HG03196 (cell line): ENCODE results near the gene NAALAD2.
"Not testable (repeated sequence)": the region's sequence is repeated elsewhere in the genome, so short reads cannot be mapped to it uniquely, and the experiment has no call there.

Experiments used
- ATAC-seq: cut with Tn5 transposase; IDR thresholded peaks from one replicate; pipeline ENCODE4 v1.9.1; 2021; ENCODE audit not compliant: unreplicated experiment

NAALAD2 gene

DNA sequence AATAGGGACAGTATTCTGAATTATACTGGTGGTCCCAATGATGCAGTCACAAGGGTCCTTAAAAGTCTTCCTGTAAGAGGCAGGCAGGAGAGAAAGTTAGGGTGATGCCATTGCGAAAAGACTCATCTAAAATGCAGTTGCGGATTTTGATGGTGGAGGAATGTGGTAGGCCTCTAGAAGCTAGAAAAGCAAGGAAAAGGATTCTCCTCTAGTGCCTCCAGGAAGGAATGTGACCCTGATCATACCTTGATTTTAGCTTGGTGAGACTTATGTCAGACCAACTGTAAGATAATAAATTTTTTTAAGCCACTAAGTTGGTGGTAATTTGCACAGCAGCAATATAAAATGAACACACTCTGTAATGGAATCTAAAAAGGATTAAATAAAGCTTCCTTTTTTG lies 54.5 kb downstream of the NAALAD2 start:
- ATAC-seq = no peak

DNA sequence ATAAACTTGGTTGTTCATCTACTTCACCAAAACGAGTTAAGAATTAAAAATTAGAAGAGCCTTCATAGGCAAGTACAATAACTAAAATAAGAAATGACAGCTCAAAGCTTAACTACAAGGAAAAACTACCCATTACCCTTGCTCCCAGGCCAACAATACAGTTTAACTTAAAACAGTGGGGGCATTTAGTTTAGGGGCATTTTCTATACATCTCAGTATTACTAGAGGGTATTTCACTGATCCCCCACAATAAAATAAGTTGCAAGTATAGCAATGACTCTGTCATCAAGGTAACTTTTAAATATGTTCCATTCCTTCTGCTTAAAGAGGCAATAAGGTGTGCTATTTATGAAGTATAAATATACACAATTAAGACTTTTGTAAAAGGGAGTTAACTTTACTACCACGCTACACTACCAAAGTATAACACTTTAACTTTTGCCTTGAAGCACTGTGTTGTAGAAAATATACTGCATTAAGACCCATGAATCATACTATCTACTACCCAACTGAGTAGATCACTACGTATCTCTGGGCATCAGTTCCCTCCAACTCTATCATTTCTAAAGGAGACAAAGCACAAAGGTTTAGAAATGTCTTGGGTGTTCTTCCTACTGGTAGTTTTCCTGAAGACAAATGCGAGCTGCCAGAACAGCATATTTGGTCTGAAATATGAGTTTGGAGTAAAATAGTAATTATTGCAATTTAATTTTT lies 58.6 kb downstream of the NAALAD2 start:
- ATAC-seq = no peak

DNA sequence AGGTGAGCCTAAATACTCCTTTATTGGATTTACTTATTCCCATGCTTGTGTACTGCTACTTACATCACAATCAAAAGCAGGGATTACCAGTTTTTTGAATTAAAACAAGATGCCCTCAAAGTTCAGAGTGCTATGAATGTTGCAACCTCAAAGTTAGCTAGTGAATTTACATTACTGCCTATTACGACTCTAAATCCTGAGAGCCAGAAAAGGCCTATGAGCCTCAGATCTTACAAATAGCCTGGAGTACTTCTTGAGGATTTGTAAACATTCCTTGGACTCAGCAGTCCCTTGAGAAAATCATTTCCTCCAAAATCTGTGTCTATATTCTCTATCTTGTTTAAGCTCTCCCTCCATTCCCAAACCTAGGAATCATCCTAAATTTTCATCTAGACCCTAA lies 62.9 kb downstream of the NAALAD2 start:
- ATAC-seq = no peak

DNA sequence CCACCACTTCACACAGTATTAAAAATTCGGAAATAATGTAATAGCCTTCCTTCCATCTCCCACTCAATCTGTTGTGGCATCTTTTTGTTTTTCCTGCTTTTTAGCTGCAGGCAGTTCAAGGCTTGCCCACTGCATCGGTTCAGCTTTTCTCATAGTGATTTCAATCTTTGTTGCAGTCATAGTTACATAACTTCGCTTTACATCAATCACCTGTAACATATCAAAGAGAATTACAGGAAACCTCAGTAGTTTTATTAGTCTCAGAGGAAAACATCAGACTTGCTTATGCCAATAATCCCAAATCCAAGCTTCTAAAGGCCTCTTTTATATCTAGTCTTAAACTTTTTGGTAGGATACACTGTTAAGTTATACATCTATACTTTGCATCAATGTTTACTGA lies 67.9 kb downstream of the NAALAD2 start:
- no peak for ATAC-seq

DNA sequence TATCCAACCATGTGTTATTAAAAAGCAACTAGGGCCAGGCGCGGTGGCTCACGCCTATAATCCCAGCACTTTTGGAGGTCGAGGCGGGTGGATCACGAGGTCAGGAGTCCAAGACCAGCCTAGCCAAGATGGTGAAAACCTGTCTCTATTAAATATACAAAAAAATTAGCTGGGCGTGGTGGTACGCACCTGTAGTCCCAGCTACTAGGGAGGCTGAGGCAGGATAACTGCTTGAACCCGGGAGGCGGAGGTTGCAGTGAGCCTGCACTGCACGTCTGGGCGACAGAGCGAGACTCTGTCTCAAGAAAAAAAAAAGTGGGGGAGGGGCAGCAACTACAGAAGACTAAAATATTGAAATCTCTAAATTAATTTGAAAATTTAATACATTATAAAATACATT lies 69.9 kb downstream of the NAALAD2 start:
- ATAC-seq = no peak

DNA sequence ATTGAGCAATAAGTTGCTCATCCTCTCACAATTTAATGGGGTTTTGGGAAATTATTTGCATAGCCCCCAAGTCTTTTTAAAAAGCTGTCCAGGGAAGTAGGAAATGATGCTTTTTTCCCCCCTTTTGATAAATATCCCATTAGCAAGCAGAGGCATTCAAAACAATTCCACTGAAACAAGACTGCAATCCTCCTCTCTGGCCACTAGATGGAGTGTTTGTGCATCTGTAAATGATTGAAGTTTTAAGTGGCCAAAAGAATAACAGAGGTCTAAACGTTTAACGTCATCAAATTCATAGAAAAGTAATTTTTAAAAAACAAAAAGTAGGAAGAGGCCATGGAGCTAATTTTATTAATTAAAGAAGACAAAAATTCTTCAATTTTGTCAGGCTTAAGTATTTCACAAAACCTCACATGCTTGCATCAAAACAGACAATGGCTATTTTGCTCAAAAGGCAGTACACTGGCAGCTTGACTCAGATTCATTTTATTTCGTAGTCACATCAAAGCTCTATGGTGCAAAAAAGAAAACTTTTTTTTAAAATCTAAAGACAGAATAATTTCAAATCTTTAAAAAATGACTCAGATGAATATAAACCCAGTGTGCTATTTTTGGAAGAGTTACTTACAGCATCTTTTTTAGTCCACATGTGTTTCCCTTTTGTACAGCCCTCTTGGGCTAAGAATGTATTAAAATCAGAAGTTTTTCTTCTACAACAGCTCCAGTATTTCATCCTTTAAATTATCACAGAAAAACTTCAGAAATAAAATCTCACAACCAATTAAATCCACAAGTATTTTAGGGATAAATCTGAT lies 70.6 kb downstream of the NAALAD2 start:
- no peak for ATAC-seq

DNA sequence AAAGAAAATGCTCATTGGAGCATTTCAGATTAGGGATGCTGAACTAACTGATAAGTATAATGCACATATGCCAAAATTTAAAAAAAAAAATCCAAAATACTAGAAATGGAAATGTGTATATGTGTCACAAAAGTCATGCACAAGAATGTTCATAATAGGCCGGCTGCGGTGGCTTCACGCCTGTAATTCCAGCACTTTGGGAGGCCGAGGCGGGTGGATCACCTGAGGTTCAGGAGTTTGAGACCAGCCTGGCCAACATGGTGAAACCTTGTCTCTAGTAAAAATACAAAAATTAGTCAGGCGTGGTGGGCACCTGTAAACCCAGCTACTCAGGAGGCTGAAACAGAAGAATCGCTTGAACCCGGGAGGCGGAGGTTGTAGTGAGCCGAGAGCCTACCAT lies 73.5 kb downstream of the NAALAD2 start:
- not testable (repeated sequence) for ATAC-seq

DNA sequence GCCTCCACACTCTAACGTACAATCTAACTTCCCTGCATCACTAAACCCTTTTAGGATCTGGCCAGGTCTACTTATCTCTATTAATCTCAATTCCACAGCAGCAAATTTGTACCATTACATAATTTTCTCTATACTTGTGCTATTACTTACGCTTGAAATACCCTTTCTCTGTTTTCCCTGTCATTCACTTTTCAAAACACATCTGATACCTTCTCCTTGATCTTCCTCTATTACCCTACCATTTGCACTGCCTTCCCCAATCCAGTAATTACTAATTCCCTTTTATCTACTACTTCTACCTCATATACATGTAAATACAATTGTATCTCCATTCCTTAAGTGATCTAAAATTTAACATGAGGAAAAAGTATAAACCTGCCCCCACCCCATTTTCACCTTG lies 74.4 kb downstream of the NAALAD2 start:
- ATAC-seq = no peak

DNA sequence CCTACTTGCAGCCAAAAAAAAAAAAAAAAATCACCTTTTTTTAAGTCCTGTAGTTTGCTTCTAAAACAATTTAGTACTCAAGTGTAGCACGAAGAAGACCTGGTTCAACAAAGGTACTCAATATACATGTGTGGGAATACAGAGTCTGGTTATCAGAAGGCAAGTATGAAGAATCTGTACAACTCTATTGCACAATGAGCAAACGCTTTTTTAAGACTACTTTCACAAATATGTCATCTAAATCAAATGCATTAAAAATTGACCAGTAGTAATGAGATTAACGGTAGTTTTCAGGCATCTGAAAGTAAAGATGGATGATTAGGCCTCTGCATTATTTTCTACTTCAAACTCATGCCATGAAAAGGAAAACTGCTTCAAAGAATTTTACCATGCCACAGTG lies 78.9 kb downstream of the NAALAD2 start:
- ATAC-seq = no peak

DNA sequence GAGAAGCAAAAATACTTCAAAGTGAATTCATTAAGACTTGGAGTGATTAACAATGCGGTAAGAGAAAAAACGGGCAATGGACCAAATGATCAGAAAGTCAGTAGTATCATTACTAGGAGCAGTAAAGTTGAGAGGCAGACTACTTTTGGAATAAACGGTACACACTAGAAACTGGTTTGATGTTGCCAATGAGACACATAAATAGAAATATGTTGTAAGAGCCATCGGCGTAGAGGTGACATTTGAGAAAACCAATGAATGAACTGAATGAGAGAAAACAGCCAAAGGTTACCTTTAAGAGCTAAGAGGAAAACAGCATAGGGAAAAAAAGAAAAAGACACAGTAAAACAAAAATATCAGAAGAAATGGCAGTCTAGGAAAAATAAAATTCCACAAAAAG lies 82.1 kb downstream of the NAALAD2 start:
- no peak for ATAC-seq

DNA sequence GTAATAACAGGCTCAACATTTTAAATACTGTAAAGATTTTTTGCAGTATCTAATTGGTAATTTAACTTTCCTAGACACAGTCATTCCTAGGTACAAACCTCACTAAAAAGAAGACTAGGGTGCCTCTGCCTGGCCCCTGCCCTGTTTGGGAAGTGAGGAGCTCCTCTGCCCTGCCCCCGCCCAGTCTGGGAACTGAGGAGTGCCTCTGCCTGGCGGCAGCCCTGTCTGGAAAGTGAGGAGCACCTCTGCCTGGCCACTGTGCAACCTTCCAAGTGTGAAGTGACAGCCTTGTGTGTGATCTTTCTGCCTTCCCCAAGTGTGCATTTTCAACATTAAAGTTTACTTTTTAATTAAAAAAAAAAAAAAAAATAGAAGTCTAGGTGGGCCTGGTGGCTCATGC lies 84.1 kb downstream of the NAALAD2 start:
- no peak for ATAC-seq

DNA sequence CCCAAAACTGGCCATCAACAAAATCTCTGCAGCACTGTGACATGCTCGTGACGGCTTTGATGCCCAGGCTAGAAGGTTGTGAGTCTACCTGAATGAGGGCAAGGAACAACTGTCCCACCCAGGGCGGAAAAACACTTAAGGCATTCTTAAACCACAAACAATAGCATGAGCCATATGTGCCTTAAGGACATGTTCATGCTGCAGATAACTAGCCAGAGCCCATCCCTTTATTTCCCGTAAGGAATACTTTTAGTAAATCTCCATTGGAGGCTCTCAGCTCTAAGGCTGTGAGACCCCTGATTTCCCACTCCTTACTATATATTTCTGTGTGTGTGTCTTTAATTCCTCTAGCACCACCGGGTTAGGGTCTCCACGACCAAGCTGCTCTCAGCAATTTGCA lies 85.0 kb downstream of the NAALAD2 start:
- no peak for ATAC-seq

DNA sequence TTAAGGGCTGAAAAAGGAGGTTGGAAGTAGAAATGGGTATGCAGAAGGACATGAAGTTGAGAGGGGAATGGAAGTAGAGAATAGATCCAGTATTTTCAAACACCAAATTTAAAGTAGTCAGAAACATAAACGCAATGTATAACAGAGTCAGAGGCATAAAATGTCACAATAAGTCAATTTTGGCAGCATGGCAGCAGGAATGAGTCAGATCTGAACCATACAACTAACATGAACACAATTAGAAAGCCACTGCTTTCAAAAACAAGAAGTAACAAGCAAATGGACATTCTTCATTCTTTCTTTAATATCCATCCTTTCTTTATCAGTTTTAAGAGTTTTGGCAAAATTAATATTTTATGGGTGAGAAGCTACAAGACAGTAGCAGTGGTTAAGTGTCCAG lies 85.9 kb downstream of the NAALAD2 start:
- no peak for ATAC-seq

DNA sequence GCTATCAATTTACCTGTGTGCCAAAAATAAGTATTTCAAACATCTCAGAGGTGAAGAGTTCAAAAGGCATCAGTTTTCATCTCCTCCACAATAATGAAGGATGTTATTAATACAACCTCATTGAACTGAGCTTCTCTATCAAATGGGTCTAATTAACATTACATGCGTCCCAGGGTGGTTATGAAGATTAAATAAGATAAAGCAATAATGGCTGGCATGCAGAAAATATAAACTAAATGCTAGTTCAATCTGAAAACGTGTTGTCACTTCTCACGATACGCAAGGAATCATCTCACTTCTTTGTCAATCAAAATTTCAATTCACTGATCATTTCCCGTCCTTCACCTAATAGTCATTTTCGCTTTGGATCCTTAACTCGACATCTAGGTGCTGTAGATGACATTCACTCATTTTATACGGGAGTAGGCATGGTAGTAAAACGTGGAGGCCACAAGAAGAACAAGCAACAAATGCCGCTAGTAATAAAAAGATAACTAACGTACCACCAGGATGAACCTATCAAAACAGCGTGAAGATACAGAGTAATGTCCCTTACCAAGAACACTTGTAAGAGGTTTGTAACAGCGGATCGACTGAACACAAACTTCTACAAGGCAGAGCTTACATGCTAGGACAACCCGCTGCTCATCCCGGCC lies 87.5 kb downstream of the NAALAD2 start:
- no peak for ATAC-seq

DNA sequence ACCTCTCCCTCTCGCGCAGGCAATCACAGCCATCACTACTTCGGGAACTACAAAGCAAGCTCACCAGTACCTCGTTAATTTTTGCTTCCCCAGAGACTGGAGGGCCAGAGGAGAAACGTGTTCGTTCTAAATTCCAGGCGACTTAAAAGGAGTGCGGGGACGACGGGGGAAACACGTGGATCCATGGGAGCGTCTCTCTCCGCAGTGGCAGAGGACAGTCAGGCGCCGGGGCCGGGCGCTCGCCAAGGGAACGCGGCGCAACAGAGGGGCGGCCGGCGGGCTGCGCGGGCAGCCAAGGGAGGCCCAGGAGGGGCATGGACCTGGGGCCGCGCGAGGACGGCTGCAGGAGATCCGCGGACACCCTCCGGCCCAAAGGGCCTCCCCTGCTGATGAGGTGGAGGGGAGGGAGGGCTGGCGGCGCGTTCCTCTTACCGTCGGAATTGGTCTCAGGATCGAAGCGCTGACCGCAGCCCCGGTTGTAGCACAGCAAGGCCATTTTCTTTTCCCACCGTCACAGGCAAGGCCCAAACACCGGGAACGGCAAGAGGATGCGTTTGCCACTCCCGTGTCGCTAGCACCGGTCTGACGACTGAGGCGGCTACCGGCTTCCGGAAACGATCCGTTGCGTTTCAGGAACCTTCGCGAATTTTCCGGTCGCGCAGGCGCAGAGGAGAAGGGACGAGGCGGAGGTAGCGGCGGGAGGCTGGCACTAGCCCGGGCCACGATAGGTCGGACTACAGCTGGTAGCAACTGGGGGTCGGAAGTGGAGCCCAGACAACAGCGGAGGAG lies 88.2 kb downstream of the NAALAD2 start, which contains the start of gene CHORDC1:
Gene CHORDC1, minus strand, starts transcription at position 591 of the 789 bp plus-strand sequence. Its CDS starts 95 bp downstream, at position 496.
- peak; percentile 96 for ATAC-seq

DNA sequence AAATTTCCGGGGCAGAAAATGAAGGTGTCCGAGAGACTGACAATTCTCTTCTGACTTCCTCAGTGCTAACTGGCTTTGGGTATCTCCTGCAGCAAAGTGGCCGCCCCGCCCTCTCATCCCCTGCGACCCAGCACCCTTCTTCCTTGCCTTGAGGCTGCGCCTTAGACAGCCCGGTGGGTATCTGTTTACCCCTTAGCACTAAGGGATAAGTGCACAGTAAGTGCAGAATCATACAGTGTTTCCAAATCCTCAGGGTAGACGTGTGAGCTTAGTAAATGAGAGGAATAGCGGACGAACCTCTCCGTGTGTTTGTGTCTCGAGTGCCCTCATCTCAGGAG lies 88.8 kb downstream of the NAALAD2 start:
- peak; percentile 43 for ATAC-seq

DNA sequence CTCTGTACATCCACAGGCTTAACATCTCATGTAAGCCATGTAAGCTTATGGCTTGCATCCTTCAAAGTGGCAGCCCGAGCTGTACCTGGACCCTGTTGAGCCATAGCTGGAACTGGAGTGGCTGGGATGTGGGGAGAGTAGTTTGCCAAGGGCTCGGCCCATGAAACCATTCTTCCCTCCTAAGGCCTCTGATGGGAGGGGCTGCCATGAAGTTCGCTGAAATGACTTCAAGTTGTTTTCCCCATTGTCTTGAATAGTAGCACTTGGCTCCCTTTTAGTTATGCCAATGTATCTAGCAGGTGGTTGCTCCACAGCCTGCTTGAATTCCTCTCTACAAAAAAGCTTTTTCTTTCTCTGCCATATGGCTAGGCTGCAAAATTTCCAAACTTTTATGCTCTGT lies 93.6 kb downstream of the NAALAD2 start:
- ATAC-seq = no peak

DNA sequence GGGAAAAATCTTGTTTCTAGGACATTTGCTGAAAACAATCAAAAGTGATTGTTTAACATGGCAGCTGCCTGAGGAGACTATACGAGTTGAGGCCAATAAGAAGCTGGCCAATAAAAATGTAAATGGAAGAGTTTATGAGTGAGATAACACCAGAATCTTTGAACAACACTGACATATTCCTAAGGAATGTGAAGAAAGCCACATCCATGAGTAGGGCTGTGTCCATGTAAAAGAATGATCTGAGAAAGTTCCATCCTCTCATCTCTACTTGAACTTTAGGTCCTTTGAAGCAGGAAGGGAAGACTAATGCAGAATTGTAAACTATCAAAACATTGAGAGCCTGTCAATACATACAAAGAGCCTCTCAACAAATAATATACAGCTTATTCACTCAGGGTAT lies 95.3 kb downstream of the NAALAD2 start:
- ATAC-seq = no peak

DNA sequence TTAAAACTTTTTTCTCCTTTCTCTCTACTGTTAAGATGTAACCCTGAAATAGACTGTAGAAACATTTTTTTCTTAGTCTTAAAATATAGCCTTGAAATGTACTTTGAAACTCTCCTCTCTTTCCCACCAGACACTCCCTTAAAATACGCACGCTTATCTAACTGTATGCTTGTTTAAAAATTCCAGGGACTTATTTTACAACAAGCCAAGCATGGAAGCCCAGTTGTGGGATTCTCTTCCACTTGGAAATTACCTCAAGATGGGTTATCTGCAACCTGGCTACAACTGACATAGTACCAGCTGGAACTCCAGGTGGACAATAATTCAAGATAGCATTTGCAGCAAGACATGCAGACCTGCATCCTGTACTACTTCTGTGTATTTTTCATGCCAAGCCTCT lies 100.5 kb downstream of the NAALAD2 start:
- ATAC-seq = no peak

DNA sequence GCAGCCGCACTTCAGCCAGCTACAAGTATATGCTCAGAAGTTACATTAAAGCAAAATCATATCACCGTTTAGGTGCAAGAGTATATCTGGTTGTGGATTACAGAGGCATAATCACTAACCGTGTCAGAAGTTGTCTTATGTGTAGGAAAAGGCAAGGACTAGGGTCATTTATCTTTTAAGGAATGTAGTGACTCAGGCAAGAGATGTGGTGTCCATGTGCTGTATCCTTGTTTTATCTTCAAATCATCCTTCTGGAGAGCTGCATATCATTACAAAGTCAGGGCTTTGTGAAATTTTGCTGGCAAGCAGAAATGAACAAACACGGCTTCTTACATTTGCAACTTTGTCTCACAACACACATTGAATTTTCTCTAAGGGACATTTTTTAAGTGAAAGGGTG lies 101.1 kb downstream of the NAALAD2 start:
- ATAC-seq = no peak

DNA sequence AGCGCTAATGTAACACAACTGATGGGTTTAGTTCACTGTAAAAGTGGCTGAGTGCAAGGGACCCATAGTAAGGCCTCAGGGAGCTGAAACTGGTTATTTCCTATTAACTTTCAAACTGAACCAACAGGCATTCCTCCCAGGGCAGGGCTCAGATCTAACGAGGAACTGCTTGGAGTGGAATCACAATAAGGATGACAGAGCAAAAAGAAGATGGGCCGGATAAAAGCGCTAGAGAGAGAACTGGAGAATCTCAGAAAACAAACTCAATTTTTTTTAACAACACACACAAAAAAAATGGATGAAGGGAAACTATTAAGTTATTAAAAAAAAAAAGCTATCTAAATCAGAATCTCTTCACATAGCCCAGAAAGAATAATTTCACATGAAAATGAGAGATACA lies 102.5 kb downstream of the NAALAD2 start:
- no peak for ATAC-seq
